CD4-positive, alpha-beta T cell (primary cell): ENCODE measurements around the gene ANO9. TPM values are rescaled to one million over a fixed set of nuclear protein-coding genes. Genes with fewer than 3 reads are reported as not detected.

Experiments
- ATAC-seq: fragments of 200-7000 bp; cut with Tn5 transposase; one replicate; pipeline ENCODE4 v1.10.0; 2022; ENCODE audit warnings: mild to moderate bottlenecking; ENCODE audit not compliant: poor library complexity
- CTCF ChIA-PET: fragments of 350-600 bp; sonication (Branson Sonifier 250); formaldehyde crosslinking; loops from one replicate; lab custom pipeline; 2021; ENCODE audit warnings: antibody characterized with exemption, inconsistent platforms; lab: Charles Lee
- POLR2A ChIA-PET: fragments of 350-600 bp; sonication (Branson Sonifier 250); formaldehyde crosslinking; loops from one replicate; lab custom pipeline; 2021; ENCODE audit warnings: antibody characterized with exemption, inconsistent platforms; lab: Charles Lee
- DNase-seq, 14 experiments: peaks; one replicate each; pipeline ENCODE4 v3.0.0-alpha.2; 2013 to 2020; ENCODE audit warnings: mixed read lengths in 2 of 14
- H3K27ac ChIP-seq, 2 donors: one replicate each; pipeline versions ENCODE4 v1.5.1 to v1.7.0; 2013; ENCODE audit warnings: low read length in 2 of 2, low read depth in 1 of 2, mild to moderate bottlenecking in 1 of 2
- H3K27me3 ChIP-seq, 2 experiments: 1 replicate in 1 of 2; 2 replicates in 1 of 2; pipeline versions ENCODE4 v1.6.1 to v1.7.0; 2013; ENCODE audit warnings: low read length in 2 of 2, control low read depth in 1 of 2, mild to moderate bottlenecking in 1 of 2, moderate library complexity in 1 of 2; ENCODE audit not compliant: insufficient read depth in 2 of 2, control insufficient read depth in 1 of 2
- H3K36me3 ChIP-seq: one replicate; pipeline ENCODE4 v1.6.1; 2013; ENCODE audit warnings: low read length, control low read depth; ENCODE audit not compliant: insufficient read depth
- H3K4me1 ChIP-seq: one replicate; pipeline ENCODE4 v1.6.1; 2013; ENCODE audit warnings: low read length, control low read depth; ENCODE audit not compliant: insufficient read depth
- H3K4me3 ChIP-seq: one replicate; pipeline ENCODE4 v1.5.1; 2013; ENCODE audit warnings: mild to moderate bottlenecking, low read length, moderate library complexity
- H3K9me3 ChIP-seq, 2 experiments: 1 replicate in 1 of 2; 2 replicates in 1 of 2; pipeline versions ENCODE4 v1.6.1 to v1.7.0; 2013; ENCODE audit warnings: low read length in 2 of 2, mild to moderate bottlenecking in 2 of 2, control low read depth in 1 of 2, moderate library complexity in 1 of 2; ENCODE audit not compliant: control insufficient read depth in 1 of 2, insufficient read depth in 1 of 2
- H3K27ac Mint-ChIP-seq: one replicate; pipeline ENCODE4 v1.8.0; 2020; ENCODE audit warnings: mixed read lengths
- H3K27me3 Mint-ChIP-seq: one replicate; pipeline ENCODE4 v1.8.0; 2021; ENCODE audit warnings: mixed read lengths
- H3K36me3 Mint-ChIP-seq: one replicate; pipeline ENCODE4 v1.8.0; 2021; ENCODE audit warnings: low read depth, mixed read lengths
- H3K4me1 Mint-ChIP-seq: one replicate; pipeline ENCODE4 v1.8.0; 2021; ENCODE audit warnings: low read depth, mixed read lengths
- H3K4me3 Mint-ChIP-seq: one replicate; pipeline ENCODE4 v1.8.0; 2020; ENCODE audit warnings: mild to moderate bottlenecking, mixed read lengths
- H3K9me3 Mint-ChIP-seq: one replicate; pipeline ENCODE4 v1.8.0; 2020; ENCODE audit warnings: mixed read lengths
- CTCF ChIP-seq: fragments of 200-600 bp; IDR thresholded peaks from one replicate; pipeline ENCODE4 v1.8.0; 2022; ENCODE audit warnings: antibody characterized with exemption, mild to moderate bottlenecking
- intact Hi-C, 2 experiments: fragments of 100-400 bp; cut with DNase I in 1 of 2; cut with micrococcal nuclease in 1 of 2; formaldehyde crosslinking; loops; one replicate each; pipeline versions ENCODE4 v1.15.1 to v1.9.0; 2023 to 2025; cut with DNase I, micrococcal nuclease
- total RNA-seq, 174 experiments: library from RNA in 2 of 174; stranded (reverse) in 2 of 174; gene quantifications; one replicate each; pipeline ENCODE4 v1.2.3 and lab custom pipeline; 2021 to 2026

ANO9 gene
- total RNA-seq, 2 experiments from 2014 or later: 109 to 114 TPM

- H3K27ac ChIP-seq: no peak overlapping the region
- TF ChIP-seq CTCF: no peak
- no peaks in the 10 kb centered on the region for H3K27me3 ChIP-seq
- Mint-ChIP-seq H3K4me1 (peaks cover 5% of the 10 kb centered on the region), H3K36me3 (peaks cover 17% of the 10 kb centered on the region), H3K27ac (no peak overlapping the region), H3K27me3 (no peaks in the 10 kb centered on the region), H3K4me3 (no peak overlapping the region), H3K9me3 (no peaks in the 10 kb centered on the region)
- peaks cover 8% of the 10 kb centered on the region for H3K36me3 ChIP-seq
- no peaks in the 10 kb centered on the region for H3K9me3 ChIP-seq
- POLR2A ChIA-PET: no interaction called here
- DNase-seq (peak in 1 of 14 experiments; percentile 5), ATAC-seq (no peak)
- H3K4me1 ChIP-seq: peaks cover 18% of the 10 kb centered on the region
- H3K4me3 ChIP-seq: no peak overlapping the region
- intact Hi-C loops: no loop called here
- CTCF ChIA-PET: no interaction called here
Observed at GRCh38 chr11:420911-421321, 20.9 kb downstream of the ANO9 start.

GRCh38 chr11:420054-420910 lies 21.5 kb downstream of the ANO9 start:
- Mint-ChIP-seq H3K9me3 (no peaks in the 10 kb centered on the region), H3K27ac (no peak overlapping the region), H3K4me1 (peaks cover 11% of the 10 kb centered on the region), H3K27me3 (no peaks in the 10 kb centered on the region), H3K36me3 (peaks cover 14% of the 10 kb centered on the region), H3K4me3 (no peak overlapping the region)
- intact Hi-C loops: no loop called here
- DNase-seq: peak in 1 of 14 experiments; percentile 6
- Histone ChIP-seq H3K4me1 (peaks cover 24% of the 10 kb centered on the region), H3K27ac (no peak overlapping the region), H3K36me3 (peaks cover 8% of the 10 kb centered on the region), H3K9me3 (no peaks in the 10 kb centered on the region), H3K4me3 (no peak overlapping the region), H3K27me3 (no peaks in the 10 kb centered on the region)
- ChIA-PET CTCF (no interaction called here), POLR2A (no interaction called here)
- TF ChIP-seq CTCF: no peak
- ATAC-seq: no peak

- Histone ChIP-seq H3K27ac (no peak overlapping the region), H3K27me3 (no peaks in the 10 kb centered on the region), H3K4me3 (no peak overlapping the region), H3K4me1 (peaks cover 30% of the 10 kb centered on the region), H3K9me3 (no peaks in the 10 kb centered on the region), H3K36me3 (peaks cover 6% of the 10 kb centered on the region)
- intact Hi-C loops: loop anchor here in 1 of 2 experiments (10.0 kb wide), 1 partner anchor 55 kb away; the partner anchor contains the start of gene B4GALNT4
- H3K4me1 Mint-ChIP-seq: peaks cover 20% of the 10 kb centered on the region
- DNase-seq (peak in 1 of 14 experiments; percentile 4), ATAC-seq (no peak)
- H3K9me3 Mint-ChIP-seq: no peaks in the 10 kb centered on the region
- TF ChIP-seq CTCF: no peak
- peaks cover 15% of the 10 kb centered on the region for H3K36me3 Mint-ChIP-seq
- CTCF ChIA-PET: no interaction called here
- H3K27ac Mint-ChIP-seq: no peak overlapping the region
- POLR2A ChIA-PET: no interaction called here
- no peaks in the 10 kb centered on the region for H3K27me3 Mint-ChIP-seq
- peak overlapping the region; percentile 51 for H3K4me3 Mint-ChIP-seq
Observed at GRCh38 chr11:419248-420005, 22.4 kb downstream of the ANO9 start.
